Measurements from ENCODE around the gene RAD51B. TPM values are rescaled to one million over a fixed set of nuclear protein-coding genes. Genes with fewer than 3 reads are reported as not detected.
A peak's percentile ranks its signal among the peaks of the same experiment; 100 is the strongest.

RAD51B gene
- total and polyA plus RNA-seq, 9 of the 15 experiments (the other 6 are each of a cell fraction or from before 2014, with no cell fraction given): 8.5 to 17.3 (median 11.3) TPM

DNA sequence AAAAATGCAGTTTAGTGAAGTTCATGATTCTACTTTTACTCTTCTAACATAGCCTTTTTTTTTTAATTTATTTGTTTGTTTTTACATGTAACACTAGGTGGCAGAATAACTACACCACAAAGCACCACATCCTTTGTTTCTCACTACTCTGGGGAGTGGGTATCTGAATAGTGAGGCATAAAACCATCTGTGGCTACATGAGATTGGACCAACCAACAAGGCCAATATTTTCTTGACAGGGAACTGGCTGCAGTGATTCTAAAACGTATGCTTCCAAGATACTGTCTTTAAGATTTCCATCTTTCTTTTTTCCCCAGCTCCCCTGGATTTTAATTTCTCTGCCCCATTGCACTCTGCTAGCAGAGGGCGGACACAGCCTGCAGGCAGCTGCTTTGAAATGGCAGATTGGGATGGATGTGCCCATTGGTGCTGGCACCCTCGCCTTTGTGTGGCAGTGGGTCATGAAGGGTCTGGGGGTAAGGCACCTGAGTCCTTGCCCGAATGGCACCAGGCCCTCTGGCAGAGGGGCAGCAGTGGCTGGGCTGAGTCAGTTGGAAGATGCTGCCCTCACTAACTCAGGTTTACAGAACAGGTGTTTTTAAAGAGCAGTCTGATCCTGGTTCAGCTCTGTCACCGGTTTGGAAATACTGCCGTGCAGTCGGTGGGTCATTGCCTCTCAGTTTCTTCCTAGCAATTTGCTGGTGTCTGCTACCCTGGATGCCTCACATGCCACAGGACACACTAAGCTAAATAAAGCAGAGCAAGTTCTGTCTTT, 429.1 kb downstream of the RAD51B start (continued):
- TF ChIP-seq, protein P1, sequence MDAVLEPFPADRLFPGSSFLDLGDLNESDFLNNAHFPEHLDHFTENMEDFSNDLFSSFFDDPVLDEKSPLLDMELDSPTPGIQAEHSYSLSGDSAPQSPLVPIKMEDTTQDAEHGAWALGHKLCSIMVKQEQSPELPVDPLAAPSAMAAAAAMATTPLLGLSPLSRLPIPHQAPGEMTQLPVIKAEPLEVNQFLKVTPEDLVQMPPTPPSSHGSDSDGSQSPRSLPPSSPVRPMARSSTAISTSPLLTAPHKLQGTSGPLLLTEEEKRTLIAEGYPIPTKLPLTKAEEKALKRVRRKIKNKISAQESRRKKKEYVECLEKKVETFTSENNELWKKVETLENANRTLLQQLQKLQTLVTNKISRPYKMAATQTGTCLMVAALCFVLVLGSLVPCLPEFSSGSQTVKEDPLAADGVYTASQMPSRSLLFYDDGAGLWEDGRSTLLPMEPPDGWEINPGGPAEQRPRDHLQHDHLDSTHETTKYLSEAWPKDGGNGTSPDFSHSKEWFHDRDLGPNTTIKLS (IDR thresholded peaks at IDR 0.05; ENCODE audit: borderline replicate concordance, low read depth): no peak
- TF ChIP-seq ZNF79 (CRISPR knock-in tag; IDR thresholded peaks at IDR 0.05; ENCODE audit: low read depth) (no peak), PRPF4 (IDR thresholded peaks at IDR 0.05; ENCODE audit: insufficient read depth, low read depth, low read length, poor library complexity, severe bottlenecking) (no peak), SMC3 (conservative IDR thresholded peaks at IDR 0.05; ENCODE audit: insufficient read depth, low read depth, low read length) (peak; percentile 36; the same call in 1 of the 2 replicates), HDAC3 (IDR thresholded peaks at IDR 0.05; ENCODE audit: borderline replicate concordance, partially characterized antibody) (no peak)
- TF ChIP-seq, protein P2, sequence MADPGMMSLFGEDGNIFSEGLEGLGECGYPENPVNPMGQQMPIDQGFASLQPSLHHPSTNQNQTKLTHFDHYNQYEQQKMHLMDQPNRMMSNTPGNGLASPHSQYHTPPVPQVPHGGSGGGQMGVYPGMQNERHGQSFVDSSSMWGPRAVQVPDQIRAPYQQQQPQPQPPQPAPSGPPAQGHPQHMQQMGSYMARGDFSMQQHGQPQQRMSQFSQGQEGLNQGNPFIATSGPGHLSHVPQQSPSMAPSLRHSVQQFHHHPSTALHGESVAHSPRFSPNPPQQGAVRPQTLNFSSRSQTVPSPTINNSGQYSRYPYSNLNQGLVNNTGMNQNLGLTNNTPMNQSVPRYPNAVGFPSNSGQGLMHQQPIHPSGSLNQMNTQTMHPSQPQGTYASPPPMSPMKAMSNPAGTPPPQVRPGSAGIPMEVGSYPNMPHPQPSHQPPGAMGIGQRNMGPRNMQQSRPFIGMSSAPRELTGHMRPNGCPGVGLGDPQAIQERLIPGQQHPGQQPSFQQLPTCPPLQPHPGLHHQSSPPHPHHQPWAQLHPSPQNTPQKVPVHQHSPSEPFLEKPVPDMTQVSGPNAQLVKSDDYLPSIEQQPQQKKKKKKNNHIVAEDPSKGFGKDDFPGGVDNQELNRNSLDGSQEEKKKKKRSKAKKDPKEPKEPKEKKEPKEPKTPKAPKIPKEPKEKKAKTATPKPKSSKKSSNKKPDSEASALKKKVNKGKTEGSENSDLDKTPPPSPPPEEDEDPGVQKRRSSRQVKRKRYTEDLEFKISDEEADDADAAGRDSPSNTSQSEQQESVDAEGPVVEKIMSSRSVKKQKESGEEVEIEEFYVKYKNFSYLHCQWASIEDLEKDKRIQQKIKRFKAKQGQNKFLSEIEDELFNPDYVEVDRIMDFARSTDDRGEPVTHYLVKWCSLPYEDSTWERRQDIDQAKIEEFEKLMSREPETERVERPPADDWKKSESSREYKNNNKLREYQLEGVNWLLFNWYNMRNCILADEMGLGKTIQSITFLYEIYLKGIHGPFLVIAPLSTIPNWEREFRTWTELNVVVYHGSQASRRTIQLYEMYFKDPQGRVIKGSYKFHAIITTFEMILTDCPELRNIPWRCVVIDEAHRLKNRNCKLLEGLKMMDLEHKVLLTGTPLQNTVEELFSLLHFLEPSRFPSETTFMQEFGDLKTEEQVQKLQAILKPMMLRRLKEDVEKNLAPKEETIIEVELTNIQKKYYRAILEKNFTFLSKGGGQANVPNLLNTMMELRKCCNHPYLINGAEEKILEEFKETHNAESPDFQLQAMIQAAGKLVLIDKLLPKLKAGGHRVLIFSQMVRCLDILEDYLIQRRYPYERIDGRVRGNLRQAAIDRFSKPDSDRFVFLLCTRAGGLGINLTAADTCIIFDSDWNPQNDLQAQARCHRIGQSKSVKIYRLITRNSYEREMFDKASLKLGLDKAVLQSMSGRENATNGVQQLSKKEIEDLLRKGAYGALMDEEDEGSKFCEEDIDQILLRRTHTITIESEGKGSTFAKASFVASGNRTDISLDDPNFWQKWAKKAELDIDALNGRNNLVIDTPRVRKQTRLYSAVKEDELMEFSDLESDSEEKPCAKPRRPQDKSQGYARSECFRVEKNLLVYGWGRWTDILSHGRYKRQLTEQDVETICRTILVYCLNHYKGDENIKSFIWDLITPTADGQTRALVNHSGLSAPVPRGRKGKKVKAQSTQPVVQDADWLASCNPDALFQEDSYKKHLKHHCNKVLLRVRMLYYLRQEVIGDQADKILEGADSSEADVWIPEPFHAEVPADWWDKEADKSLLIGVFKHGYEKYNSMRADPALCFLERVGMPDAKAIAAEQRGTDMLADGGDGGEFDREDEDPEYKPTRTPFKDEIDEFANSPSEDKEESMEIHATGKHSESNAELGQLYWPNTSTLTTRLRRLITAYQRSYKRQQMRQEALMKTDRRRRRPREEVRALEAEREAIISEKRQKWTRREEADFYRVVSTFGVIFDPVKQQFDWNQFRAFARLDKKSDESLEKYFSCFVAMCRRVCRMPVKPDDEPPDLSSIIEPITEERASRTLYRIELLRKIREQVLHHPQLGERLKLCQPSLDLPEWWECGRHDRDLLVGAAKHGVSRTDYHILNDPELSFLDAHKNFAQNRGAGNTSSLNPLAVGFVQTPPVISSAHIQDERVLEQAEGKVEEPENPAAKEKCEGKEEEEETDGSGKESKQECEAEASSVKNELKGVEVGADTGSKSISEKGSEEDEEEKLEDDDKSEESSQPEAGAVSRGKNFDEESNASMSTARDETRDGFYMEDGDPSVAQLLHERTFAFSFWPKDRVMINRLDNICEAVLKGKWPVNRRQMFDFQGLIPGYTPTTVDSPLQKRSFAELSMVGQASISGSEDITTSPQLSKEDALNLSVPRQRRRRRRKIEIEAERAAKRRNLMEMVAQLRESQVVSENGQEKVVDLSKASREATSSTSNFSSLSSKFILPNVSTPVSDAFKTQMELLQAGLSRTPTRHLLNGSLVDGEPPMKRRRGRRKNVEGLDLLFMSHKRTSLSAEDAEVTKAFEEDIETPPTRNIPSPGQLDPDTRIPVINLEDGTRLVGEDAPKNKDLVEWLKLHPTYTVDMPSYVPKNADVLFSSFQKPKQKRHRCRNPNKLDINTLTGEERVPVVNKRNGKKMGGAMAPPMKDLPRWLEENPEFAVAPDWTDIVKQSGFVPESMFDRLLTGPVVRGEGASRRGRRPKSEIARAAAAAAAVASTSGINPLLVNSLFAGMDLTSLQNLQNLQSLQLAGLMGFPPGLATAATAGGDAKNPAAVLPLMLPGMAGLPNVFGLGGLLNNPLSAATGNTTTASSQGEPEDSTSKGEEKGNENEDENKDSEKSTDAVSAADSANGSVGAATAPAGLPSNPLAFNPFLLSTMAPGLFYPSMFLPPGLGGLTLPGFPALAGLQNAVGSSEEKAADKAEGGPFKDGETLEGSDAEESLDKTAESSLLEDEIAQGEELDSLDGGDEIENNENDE (IDR thresholded peaks at IDR 0.05; ENCODE audit: low read depth, low read length): no peak
- TF ChIP-seq, protein P3, sequence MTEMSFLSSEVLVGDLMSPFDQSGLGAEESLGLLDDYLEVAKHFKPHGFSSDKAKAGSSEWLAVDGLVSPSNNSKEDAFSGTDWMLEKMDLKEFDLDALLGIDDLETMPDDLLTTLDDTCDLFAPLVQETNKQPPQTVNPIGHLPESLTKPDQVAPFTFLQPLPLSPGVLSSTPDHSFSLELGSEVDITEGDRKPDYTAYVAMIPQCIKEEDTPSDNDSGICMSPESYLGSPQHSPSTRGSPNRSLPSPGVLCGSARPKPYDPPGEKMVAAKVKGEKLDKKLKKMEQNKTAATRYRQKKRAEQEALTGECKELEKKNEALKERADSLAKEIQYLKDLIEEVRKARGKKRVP (CRISPR knock-in tag; IDR thresholded peaks at IDR 0.05): no peak
- TF ChIP-seq, protein P4, sequence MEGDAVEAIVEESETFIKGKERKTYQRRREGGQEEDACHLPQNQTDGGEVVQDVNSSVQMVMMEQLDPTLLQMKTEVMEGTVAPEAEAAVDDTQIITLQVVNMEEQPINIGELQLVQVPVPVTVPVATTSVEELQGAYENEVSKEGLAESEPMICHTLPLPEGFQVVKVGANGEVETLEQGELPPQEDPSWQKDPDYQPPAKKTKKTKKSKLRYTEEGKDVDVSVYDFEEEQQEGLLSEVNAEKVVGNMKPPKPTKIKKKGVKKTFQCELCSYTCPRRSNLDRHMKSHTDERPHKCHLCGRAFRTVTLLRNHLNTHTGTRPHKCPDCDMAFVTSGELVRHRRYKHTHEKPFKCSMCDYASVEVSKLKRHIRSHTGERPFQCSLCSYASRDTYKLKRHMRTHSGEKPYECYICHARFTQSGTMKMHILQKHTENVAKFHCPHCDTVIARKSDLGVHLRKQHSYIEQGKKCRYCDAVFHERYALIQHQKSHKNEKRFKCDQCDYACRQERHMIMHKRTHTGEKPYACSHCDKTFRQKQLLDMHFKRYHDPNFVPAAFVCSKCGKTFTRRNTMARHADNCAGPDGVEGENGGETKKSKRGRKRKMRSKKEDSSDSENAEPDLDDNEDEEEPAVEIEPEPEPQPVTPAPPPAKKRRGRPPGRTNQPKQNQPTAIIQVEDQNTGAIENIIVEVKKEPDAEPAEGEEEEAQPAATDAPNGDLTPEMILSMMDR (IDR thresholded peaks at IDR 0.05 in 2 of 3, conservative IDR thresholded peaks at IDR 0.05 in 1 of 3; ENCODE audit: insufficient read depth in 2 of 3, low read depth in 1 of 3, low read length in 3 of 3): peak; percentile 29 to 65 (median 44); a peak in 4 of 6 replicates

Data from K562 (cell line).